ENCODE results near the gene AIPL1. TPM values are rescaled to one million over a fixed set of nuclear protein-coding genes. Genes with fewer than 3 reads are reported as not detected.

AIPL1 gene
- total RNA-seq, 1 experiment from 2014 or later = not detected

DNA sequence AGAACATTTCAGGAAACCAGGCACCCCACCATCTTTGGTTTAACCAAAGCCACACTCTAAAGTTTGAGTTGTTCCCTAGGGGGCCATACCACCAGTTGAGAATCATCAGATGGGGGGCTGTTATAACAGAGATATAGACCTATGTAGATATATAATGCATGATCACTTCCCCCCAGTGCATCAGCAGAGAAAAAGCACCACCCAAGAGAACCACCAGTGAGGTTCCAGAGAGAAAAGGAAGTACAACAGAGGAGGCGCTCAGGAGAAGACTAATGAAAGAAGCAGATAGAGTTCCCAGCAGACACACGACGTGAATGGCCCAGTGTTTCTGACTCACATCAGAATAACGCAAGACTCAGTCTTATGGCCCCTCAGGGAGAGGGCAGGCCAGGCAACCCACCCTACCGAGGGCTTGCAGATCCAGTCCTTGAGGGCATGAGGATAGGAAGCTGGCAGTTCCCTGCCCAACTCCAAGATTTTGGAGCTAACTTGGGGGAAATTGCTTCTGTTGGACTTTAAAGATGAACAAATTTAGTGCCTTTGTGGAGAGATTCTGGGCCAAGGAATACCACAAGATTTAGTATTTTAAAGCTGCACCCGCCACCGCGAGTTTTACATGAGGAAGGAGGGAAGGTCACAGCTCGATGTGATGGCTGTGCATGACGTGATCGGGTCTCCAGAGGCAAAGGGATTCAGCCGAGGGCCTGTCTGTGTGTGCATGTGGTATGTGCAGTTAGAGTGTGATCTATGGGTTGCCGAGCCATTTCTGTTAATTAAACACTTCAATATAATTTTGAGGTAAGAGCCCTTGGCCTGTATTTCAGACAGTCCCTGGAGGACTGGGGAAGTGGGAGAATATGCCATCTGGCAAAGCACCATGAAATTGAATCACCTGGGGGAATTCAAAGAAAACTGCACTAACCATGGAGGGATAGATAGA lies 53.1 kb downstream of the AIPL1 start (continued):
- TF ChIP-seq YY1 (IDR thresholded peaks at IDR 0.05; ENCODE audit: extremely low read depth, insufficient replicate concordance, low read depth, low read length) (no peak), SRF (IDR thresholded peaks at IDR 0.05; ENCODE audit: low read depth) (no peak), ZNF274 (IDR thresholded peaks at IDR 0.05; ENCODE audit: low read depth, low read length) (no peak), CBX3 (IDR thresholded peaks at IDR 0.05; ENCODE audit: low read depth) (no peak), SIN3A (IDR thresholded peaks at IDR 0.05; ENCODE audit: low read depth) (no peak), CEBPB (IDR thresholded peaks at IDR 0.05; ENCODE audit: low read depth) (no peak)
- TF ChIP-seq, protein P1, sequence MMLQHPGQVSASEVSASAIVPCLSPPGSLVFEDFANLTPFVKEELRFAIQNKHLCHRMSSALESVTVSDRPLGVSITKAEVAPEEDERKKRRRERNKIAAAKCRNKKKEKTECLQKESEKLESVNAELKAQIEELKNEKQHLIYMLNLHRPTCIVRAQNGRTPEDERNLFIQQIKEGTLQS (IDR thresholded peaks at IDR 0.05) = no peak
- TF ChIP-seq, protein P2, sequence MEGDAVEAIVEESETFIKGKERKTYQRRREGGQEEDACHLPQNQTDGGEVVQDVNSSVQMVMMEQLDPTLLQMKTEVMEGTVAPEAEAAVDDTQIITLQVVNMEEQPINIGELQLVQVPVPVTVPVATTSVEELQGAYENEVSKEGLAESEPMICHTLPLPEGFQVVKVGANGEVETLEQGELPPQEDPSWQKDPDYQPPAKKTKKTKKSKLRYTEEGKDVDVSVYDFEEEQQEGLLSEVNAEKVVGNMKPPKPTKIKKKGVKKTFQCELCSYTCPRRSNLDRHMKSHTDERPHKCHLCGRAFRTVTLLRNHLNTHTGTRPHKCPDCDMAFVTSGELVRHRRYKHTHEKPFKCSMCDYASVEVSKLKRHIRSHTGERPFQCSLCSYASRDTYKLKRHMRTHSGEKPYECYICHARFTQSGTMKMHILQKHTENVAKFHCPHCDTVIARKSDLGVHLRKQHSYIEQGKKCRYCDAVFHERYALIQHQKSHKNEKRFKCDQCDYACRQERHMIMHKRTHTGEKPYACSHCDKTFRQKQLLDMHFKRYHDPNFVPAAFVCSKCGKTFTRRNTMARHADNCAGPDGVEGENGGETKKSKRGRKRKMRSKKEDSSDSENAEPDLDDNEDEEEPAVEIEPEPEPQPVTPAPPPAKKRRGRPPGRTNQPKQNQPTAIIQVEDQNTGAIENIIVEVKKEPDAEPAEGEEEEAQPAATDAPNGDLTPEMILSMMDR (IDR thresholded peaks at IDR 0.05 in 2 of 3, conservative IDR thresholded peaks at IDR 0.05 in 1 of 3; ENCODE audit: borderline replicate concordance in 1 of 3, insufficient read depth in 1 of 3, low read depth in 2 of 3, low read length in 2 of 3) = no peak
- TF ChIP-seq, protein P3, sequence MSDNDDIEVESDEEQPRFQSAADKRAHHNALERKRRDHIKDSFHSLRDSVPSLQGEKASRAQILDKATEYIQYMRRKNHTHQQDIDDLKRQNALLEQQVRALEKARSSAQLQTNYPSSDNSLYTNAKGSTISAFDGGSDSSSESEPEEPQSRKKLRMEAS (IDR thresholded peaks at IDR 0.05) = no peak

DNA sequence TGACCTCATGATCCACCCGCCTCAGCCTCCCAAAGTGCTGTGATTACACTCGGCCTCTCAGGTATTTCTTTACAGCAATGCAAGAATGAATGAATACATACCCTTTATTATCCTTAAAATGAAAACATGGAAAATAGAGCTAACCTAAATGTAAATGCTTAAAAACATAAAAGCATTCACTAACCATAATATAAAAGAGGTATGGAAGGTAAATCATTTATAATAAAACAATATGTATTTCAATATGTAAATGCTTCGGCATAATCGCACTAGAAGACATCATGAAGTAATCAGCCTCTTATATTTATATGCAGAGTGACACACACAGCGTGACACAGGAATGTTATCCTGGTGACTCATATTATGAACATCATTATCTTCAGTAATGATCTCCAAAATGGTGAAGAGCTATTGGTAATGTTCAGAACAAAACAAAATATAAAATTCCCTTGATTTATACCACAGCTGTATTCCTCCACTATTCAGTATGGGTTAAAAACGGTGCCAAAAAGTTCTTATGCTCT lies 53.9 kb downstream of the AIPL1 start:
- BruUV-seq (replicated peaks) = no TSS peak
- H3K4me1 ChIP-seq (ENCODE audit: control insufficient read depth in 1 of 2, insufficient read depth in 2 of 2, low read length in 2 of 2) = peaks cover 2 to 5% of the 10 kb centered on the region in 2 experiments; a peak in 3 of 4 replicates
- RAD21 ChIA-PET (ENCODE audit: low non-redundant PET in 1 of 2, low total read pairs in 2 of 2, uncharacterized antibody in 2 of 2, unreplicated experiment in 2 of 2) = no interaction called here
- no peak overlapping the region for H3K9ac ChIP-seq (ENCODE audit: low read length)
- H2AFZ ChIP-seq (ENCODE audit: low read depth, low read length, poor library complexity, severe bottlenecking) = no peak overlapping the region
- no peaks in the 10 kb centered on the region for H3K9me2 ChIP-seq (ENCODE audit: insufficient read depth)
- no peak overlapping the region for H3K4me2 ChIP-seq (ENCODE audit: low read length)
- DNase-seq (ENCODE audit: low read depth, low spot score) (no peak), ATAC-seq (no peak)
- TF ChIP-seq EZH2phosphoT487 (IDR thresholded peaks at IDR 0.05; ENCODE audit: borderline replicate concordance) = no peak
- no peak for TF ChIP-seq FOSL1 (IDR thresholded peaks at IDR 0.05; ENCODE audit: low read depth)
- no peak for TF ChIP-seq EZH2 (IDR thresholded peaks at IDR 0.05)
- TF ChIP-seq CBX3 (IDR thresholded peaks at IDR 0.05; ENCODE audit: low read depth) = no peak
- TF ChIP-seq, protein P4, sequence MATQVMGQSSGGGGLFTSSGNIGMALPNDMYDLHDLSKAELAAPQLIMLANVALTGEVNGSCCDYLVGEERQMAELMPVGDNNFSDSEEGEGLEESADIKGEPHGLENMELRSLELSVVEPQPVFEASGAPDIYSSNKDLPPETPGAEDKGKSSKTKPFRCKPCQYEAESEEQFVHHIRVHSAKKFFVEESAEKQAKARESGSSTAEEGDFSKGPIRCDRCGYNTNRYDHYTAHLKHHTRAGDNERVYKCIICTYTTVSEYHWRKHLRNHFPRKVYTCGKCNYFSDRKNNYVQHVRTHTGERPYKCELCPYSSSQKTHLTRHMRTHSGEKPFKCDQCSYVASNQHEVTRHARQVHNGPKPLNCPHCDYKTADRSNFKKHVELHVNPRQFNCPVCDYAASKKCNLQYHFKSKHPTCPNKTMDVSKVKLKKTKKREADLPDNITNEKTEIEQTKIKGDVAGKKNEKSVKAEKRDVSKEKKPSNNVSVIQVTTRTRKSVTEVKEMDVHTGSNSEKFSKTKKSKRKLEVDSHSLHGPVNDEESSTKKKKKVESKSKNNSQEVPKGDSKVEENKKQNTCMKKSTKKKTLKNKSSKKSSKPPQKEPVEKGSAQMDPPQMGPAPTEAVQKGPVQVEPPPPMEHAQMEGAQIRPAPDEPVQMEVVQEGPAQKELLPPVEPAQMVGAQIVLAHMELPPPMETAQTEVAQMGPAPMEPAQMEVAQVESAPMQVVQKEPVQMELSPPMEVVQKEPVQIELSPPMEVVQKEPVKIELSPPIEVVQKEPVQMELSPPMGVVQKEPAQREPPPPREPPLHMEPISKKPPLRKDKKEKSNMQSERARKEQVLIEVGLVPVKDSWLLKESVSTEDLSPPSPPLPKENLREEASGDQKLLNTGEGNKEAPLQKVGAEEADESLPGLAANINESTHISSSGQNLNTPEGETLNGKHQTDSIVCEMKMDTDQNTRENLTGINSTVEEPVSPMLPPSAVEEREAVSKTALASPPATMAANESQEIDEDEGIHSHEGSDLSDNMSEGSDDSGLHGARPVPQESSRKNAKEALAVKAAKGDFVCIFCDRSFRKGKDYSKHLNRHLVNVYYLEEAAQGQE (IDR thresholded peaks at IDR 0.05; ENCODE audit: low read depth) = no peak
- no peak for TF ChIP-seq SRF (IDR thresholded peaks at IDR 0.05; ENCODE audit: low read depth)
- no peaks in the 10 kb centered on the region for H4K20me1 ChIP-seq (ENCODE audit: insufficient read depth)
- H3K79me2 ChIP-seq (ENCODE audit: insufficient read depth, low read length) = no peaks in the 10 kb centered on the region
- H3K27me3 ChIP-seq (ENCODE audit: insufficient read depth, low read length) = no peaks in the 10 kb centered on the region
- no peaks in the 10 kb centered on the region; a peak in 1 of 4 replicates for H3K9me3 ChIP-seq (ENCODE audit: control insufficient read depth in 1 of 2, insufficient read depth in 1 of 2, low read depth in 1 of 2, low read length in 2 of 2)
- intact Hi-C loops (cut with micrococcal nuclease) = no loop called here
- H3K27ac ChIP-seq (ENCODE audit: low read depth, low read length) = no peak overlapping the region
- no peak overlapping the region for H3K4me3 ChIP-seq (replicated peaks in 1 of 2; ENCODE audit: low read depth in 1 of 2, low read length in 2 of 2)
- POLR2A ChIA-PET = interaction anchor here (1.1 kb wide), 1 partner anchor 10 kb away, joined by 3 read pairs; no protein-coding TSS in a partner anchor
- H3K36me3 ChIP-seq (ENCODE audit: control insufficient read depth in 1 of 2, insufficient read depth in 2 of 2, low read length in 2 of 2) = no peaks in the 10 kb centered on the region
- CTCF ChIA-PET = no interaction called here
